Measurements from ENCODE around the gene CHRNG.
"Not testable (repeated sequence)": the region's sequence is repeated elsewhere in the genome, so short reads cannot be mapped to it uniquely, and the experiment has no call there.

Gene CHRNG

GRCh38 chr2:232545511-232546375 is 6.3 kb downstream of the CHRNG start:
- DNase-seq, result no peak

GRCh38 chr2:232547991-232548390 is 8.5 kb downstream of the CHRNG start:
- DNase-seq, result no peak

- DNase-seq, result no peak
These were observed 10.3 kb downstream of the CHRNG start for GRCh38 chr2:232549655-232550353.

- DNase-seq, result peak; percentile 95
These were observed 11.1 kb downstream of the CHRNG start, which contains the start of the genes EIF4E2 and TIGD1 for GRCh38 chr2:232550354-232551249. TSS of gene EIF4E2 (plus strand) at chr2:232550689. CDS start at chr2:232550725, 36 bp downstream. TSS of gene TIGD1 (minus strand) at chr2:232550557. CDS start at chr2:232549882, 675 bp downstream.

GRCh38 chr2:232551250-232551638 is 11.8 kb downstream of the CHRNG start:
- no peak for DNase-seq

- DNase-seq, result no peak
These were observed 12.3 kb downstream of the CHRNG start for GRCh38 chr2:232551776-232552175.

GRCh38 chr2:232556426-232556825 is 16.9 kb downstream of the CHRNG start:
- DNase-seq, result no peak

- DNase-seq, result no peak
These were observed 23.1 kb downstream of the CHRNG start for GRCh38 chr2:232562515-232563151.

- no peak for DNase-seq
These were observed 24.1 kb downstream of the CHRNG start for GRCh38 chr2:232563580-232563979.

GRCh38 chr2:232567721-232568120 is 28.2 kb downstream of the CHRNG start:
- no peak for DNase-seq

- DNase-seq, result no peak
These were observed 28.7 kb downstream of the CHRNG start for GRCh38 chr2:232568161-232568560.

- no peak for DNase-seq
These were observed 30.0 kb downstream of the CHRNG start for GRCh38 chr2:232569541-232569940.

GRCh38 chr2:232570481-232570880 is 31.0 kb downstream of the CHRNG start:
- not testable (repeated sequence) for DNase-seq

GRCh38 chr2:232571026-232571474 is 31.6 kb downstream of the CHRNG start:
- no peak for DNase-seq

- DNase-seq, result no peak
These were observed 33.5 kb downstream of the CHRNG start for GRCh38 chr2:232573042-232573441.

GRCh38 chr2:232573771-232574435 is 34.4 kb downstream of the CHRNG start:
- no peak for DNase-seq

- no peak for DNase-seq
These were observed 35.3 kb downstream of the CHRNG start for GRCh38 chr2:232574674-232575403.

GRCh38 chr2:232575404-232575746 is 35.9 kb downstream of the CHRNG start:
- DNase-seq, result no peak

- DNase-seq, result no peak
These were observed 37.5 kb downstream of the CHRNG start for GRCh38 chr2:232576995-232577394.

- DNase-seq, result no peak
These were observed 38.3 kb downstream of the CHRNG start for GRCh38 chr2:232577841-232578240.

GRCh38 chr2:232578626-232579025 is 39.1 kb downstream of the CHRNG start:
- no peak for DNase-seq

Measured in stimulated activated CD4-positive, alpha-beta T cell treated with anti-CD3 and anti-CD28 coated beads, Interleukin-1b, Interleukin-23, amount 100 ng/mL, for 48 hours (primary cell).